ENCODE results near the gene GGTLC2. TPM values are rescaled to one million over a fixed set of nuclear protein-coding genes. Genes with fewer than 3 reads are reported as not detected.
"Not testable (repeated sequence)": the region's sequence is repeated elsewhere in the genome, so short reads cannot be mapped to it uniquely, and the experiment has no call there.

Gene GGTLC2
- total RNA-seq (2021; ENCODE audit: unreplicated experiment) (not detected), Bru-seq, nascent RNA (not detected), BruChase-seq, experiment 1, labeled RNA remaining after a 2-hour chase (not detected), BruChase-seq, experiment 2, labeled RNA remaining after a 6-hour chase (not detected)
- polyA plus RNA-seq (2012; ENCODE audit: insufficient read length): not detected
- long read RNA-seq: 0 reads

GRCh38 chr22:22644314-22644713 lies at the start of gene GGTLC2:
GGTLC2 (plus strand) TSS chr22:22644614; CDS start chr22:22646346, 1,732 bp downstream.
- BruUV-seq (replicated peaks); in situ Hi-C loops (cut with HindIII; ENCODE audit: low pct_unique_long_range_greater_than_20kb, low sequenced_read_pairs); H3K27ac ChIP-seq (ENCODE audit: low read length); DNase-seq (ENCODE audit: low read depth, low spot score); H3K36me3 ChIP-seq (ENCODE audit: control insufficient read depth, insufficient read depth, low read length); POLR2A ChIA-PET; H3K4me3 ChIP-seq (ENCODE audit: low read depth in 2 of 2, low read length in 2 of 2); H3K27me3 ChIP-seq (ENCODE audit: control insufficient read depth, insufficient read depth, low read length); H3K9me3 ChIP-seq (ENCODE audit: control insufficient read depth, insufficient read depth, low read depth, low read length); ATAC-seq; CTCF ChIA-PET; intact Hi-C loops (cut with micrococcal nuclease; ENCODE audit: unreplicated experiment); H3K4me1 ChIP-seq (ENCODE audit: control insufficient read depth, insufficient read depth, low read length): not testable (repeated sequence)

GRCh38 chr22:22595001-22595835 lies 49.2 kb upstream of the GGTLC2 start:
- in situ Hi-C loops (cut with HindIII; ENCODE audit: low pct_unique_long_range_greater_than_20kb, low sequenced_read_pairs): no loop called here
- Histone ChIP-seq H3K9me3 (ENCODE audit: control insufficient read depth, insufficient read depth, low read depth, low read length) (no peaks in the 10 kb centered on the region), H3K4me1 (ENCODE audit: control insufficient read depth, insufficient read depth, low read length) (no peaks in the 10 kb centered on the region), H3K36me3 (ENCODE audit: control insufficient read depth, insufficient read depth, low read length) (no peaks in the 10 kb centered on the region), H3K27ac (ENCODE audit: low read length) (no peak overlapping the region), H3K4me3 (ENCODE audit: low read depth in 2 of 2, low read length in 2 of 2) (no peak overlapping the region), H3K27me3 (ENCODE audit: control insufficient read depth, insufficient read depth, low read length) (no peaks in the 10 kb centered on the region; the same call in 1 of the 2 replicates)
- DNase-seq (ENCODE audit: low read depth, low spot score) (no peak), ATAC-seq (no peak)
- TF ChIP-seq SIN3A (IDR thresholded peaks at IDR 0.05; ENCODE audit: borderline replicate concordance, insufficient read depth, low read depth, low read length): no peak
- no peak for TF ChIP-seq REST (IDR thresholded peaks at IDR 0.05; ENCODE audit: insufficient read depth in 1 of 2, low read depth in 2 of 2, low read length in 1 of 2)
- TF ChIP-seq TCF7L2 (IDR thresholded peaks at IDR 0.05; ENCODE audit: low read depth, low read length): no peak
- no peak for TF ChIP-seq CTCF (IDR thresholded peaks at IDR 0.05)
- TF ChIP-seq POLR2AphosphoS5 (IDR thresholded peaks at IDR 0.05; ENCODE audit: low read depth, low read length): no peak
- ChIA-PET POLR2A (no interaction called here), CTCF (no interaction called here)
- intact Hi-C loops (cut with micrococcal nuclease; ENCODE audit: unreplicated experiment): loop anchor here (10.0 kb wide), 1 partner anchor 130 kb away; no protein-coding TSS in a partner anchor
- no TSS peak for BruUV-seq (replicated peaks)

DNA sequence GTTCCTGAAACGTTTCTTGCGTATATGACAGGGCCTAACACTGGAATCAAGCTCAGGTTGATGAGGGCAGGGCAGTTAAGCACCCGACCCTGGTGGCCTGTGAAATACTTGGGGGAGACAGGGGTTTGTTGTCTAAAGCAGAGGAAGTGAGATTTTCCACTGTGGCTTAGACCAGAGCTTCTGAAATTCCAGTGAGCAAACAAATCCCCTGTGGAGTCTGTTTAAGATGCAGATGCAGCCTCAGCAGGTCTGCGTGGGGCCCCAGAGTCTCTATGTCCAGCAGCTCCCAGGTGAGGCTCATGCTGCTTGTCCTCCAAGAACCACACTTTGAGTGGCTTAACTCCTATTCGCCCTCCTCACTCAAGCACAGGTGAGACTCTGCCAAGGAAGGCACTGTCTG lies 46.3 kb upstream of the GGTLC2 start:
- intact Hi-C loops (cut with micrococcal nuclease; ENCODE audit: unreplicated experiment): loop anchor here (10.0 kb wide), 1 partner anchor 133 kb away; no protein-coding TSS in a partner anchor
- no peaks in the 10 kb centered on the region for H3K36me3 ChIP-seq (ENCODE audit: control insufficient read depth, insufficient read depth, low read length)
- BruUV-seq (replicated peaks): no TSS peak

More for the DNA sequence above, 46.3 kb upstream of the GGTLC2 start:
- Histone ChIP-seq H3K4me3 (ENCODE audit: low read depth in 2 of 2, low read length in 2 of 2) (no peak overlapping the region), H3K27ac (ENCODE audit: low read length) (no peak overlapping the region), H3K27me3 (ENCODE audit: control insufficient read depth, insufficient read depth, low read length) (no peaks in the 10 kb centered on the region; the same call in 1 of the 2 replicates), H3K9me3 (ENCODE audit: control insufficient read depth, insufficient read depth, low read depth, low read length) (no peaks in the 10 kb centered on the region), H3K4me1 (ENCODE audit: control insufficient read depth, insufficient read depth, low read length) (no peaks in the 10 kb centered on the region)
- ChIA-PET CTCF (no interaction called here), POLR2A (no interaction called here)
- ATAC-seq (no peak), DNase-seq (ENCODE audit: low read depth, low spot score) (no peak)
- TF ChIP-seq SIN3A (IDR thresholded peaks at IDR 0.05; ENCODE audit: borderline replicate concordance, insufficient read depth, low read depth, low read length) (no peak), TCF7L2 (IDR thresholded peaks at IDR 0.05; ENCODE audit: low read depth, low read length) (no peak), CTCF (IDR thresholded peaks at IDR 0.05) (no peak), POLR2AphosphoS5 (IDR thresholded peaks at IDR 0.05; ENCODE audit: low read depth, low read length) (no peak), REST (IDR thresholded peaks at IDR 0.05; ENCODE audit: insufficient read depth in 1 of 2, low read depth in 2 of 2, low read length in 1 of 2) (no peak)
- in situ Hi-C loops (cut with HindIII; ENCODE audit: low pct_unique_long_range_greater_than_20kb, low sequenced_read_pairs): no loop called here

Data from Panc1 (cell line).